GM18861 (cell line): ENCODE measurements around the gene SPOUT1.
A peak's percentile ranks its signal among the peaks of the same experiment; 100 is the strongest.

Experiments used
- ATAC-seq: cut with Tn5 transposase; IDR thresholded peaks from one replicate; pipeline ENCODE4 v1.9.1; 2021; ENCODE audit not compliant: unreplicated experiment

Gene SPOUT1

DNA sequence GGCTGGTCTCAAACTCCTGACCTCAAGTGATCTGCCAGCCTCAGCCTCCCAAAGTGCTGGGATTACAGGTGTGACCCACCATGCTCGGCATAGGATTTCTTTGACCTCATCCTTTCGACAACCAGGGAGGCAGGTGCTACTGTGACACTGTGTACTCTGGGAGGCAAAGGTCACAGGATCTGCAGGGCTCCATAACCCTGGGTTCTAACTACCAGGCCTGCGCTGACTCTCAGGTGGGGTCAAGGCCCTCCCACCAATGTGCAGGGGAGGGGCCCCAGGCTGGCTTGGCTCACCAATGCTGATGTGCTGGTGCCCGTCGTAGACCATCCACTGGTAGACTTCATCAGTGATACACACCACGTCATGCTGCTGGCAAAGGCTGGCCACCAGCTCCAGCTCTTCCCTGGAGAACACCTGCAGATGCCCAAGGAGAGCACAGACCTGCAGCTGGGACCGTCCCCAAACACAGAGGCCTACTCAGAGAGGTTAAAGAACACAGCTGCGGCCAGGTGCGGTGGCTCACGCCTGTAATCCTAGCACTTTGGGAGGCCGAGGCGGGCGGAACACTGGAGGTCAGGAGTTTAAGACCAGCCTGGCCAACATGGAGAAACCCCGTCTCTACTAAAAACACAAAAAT is 7.0 kb upstream of the SPOUT1 start:
- no peak for ATAC-seq

DNA sequence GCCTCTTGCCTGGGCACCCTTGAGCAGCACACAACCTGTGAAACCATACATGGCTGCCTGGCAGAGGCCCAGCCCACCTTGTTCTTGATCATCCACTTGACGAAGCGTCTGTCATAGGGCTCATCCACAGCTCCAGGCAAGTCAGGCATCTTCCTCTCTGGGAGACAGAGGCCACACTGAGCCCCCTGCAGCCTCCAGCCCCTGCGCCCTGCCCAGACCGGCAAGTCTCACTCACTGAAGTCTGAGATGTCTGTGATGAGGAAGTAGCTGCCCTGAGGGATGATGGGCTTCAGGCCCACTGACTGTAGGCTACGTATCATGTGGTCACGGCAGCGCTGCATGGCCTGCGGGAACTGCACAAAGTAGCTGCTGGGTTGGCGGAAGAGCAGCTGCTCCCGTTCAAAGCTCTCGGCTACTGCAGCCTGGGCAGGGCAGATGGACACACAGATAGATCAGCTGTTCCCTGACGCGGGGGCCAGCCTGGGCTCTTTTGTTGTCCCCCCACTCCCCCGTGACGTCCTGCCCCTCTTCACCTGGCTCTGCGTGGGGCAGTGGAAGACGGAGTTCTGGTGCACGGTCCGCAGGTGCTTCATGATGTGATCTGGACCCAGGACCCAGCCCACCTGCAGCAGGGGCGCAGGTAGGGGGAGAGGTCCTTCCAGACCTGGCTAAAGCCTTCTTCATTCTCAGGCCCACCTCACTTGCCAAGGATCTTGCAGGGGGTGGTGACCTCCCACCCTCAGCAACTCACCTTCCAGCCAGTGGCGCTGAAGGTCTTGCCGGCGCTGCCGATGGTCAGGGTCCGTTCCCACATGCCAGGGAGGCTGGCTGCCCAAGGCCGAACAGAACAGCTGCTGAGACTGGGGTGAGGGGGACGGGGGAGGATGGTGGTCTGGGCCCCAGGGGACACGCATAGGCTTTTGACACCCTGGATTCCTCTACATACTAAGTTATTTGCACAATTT is 5.9 kb upstream of the SPOUT1 start:
- no peak for ATAC-seq

DNA sequence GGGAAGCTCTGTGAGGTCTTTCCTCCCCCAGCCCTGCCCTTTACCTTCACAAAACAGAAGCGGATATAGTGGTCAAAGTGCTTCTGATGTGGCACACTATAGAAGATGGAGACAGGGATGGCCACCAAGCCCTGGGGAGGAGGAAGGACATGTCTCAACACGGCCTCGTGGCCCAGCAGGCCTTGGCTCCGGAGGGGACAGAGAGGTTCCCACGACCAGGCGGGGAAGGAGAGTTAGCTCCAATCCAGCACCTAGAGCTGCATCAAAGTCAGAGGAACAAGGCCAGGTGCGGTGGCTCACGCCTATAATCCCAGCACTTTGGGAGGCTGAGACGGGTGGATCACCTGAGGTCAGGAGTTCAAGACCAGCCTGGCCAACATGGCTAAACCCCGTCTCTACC is 4.1 kb upstream of the SPOUT1 start:
- ATAC-seq: no peak

DNA sequence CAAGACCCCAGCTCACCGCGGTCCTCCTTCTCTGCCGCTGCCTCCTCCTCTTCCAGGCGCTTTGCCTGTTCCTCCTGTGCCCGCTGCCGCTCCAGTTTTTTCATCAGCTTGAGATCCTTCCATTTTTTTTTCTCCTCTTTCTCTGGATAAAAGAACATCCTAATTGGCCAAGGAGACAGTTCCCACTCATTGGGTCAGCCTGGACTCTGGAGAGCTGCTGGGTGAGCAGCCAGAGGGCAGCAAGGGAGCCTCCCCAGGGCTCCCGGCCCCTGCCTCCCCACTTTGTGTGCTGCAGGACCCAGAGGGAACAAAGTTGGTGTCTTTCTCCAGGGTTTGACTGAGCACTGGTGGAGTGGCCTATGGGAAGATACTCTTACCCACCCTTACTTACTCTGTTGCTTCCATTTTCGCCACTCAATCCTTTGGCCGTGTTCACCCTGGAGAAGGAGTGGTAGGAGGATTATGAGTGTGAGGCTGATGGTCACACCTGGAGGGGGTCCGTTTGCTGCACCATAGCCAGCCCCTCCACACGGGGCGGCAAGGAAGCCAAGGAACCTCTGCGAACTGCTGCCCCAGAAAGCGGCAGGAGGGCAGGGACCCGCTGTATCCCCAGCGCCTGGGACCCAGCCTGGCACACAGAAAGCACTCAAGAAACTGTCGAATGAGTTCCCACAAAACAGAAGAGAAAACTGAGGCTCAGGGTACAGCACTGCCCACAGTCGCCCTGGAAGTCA is 708 bp downstream of the SPOUT1 start:
- no peak for ATAC-seq

DNA sequence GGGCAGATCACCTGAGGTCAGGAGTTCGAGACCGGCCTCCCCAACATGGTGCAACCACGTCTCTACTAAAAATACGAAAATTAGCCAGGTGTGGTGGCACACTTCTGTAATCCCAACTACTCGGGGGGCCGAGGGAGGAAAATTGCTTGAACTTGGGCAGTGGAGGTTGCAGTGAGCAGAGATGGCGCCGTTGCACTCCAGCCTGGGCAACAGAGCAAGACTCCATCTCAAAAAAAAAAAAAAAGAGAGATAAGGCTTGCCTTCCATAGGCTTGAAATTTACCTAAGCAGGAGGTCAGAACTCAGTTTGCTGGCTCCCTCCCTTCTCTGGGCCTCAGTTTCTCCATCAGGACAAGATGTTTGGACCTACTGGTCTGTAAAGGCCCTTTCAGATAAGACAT is 1.3 kb downstream of the SPOUT1 start:
- ATAC-seq: no peak

DNA sequence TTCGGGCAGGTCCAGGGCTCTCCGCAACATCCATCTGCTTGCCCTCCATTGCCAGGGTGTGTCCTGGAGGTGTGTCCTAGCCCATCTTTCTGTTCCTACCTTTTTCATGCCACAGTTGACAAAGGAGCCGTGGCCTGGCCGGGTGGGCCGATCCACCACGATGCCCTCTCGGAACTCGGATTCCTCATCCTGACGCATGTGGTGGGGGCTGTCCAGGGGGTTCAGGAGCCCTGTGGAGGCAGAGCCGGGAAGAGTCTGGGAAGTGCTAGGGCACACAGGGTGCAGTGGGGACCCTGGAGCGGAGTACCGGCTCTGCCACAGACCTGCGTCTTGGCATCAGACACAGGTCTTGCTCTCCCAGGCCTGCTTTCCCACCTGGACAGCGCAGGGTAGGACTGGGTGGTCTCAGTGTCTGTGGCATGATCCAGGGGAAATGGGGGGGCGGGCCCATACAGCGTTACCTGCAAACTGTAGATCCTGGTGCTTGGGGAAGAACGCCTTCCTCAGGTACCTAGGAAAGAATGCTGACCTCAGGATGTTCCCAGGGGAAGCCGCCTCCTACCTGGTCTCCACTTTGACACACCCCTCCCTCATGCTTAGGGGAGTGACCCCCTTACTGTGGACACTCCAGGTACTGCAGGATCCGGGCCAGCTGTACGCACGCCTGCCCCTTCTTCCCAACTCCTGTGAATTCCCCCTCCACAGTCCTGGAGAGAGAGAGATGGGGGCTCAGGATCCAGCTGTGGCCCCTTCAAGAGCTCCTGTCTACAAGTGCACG is 3.5 kb downstream of the SPOUT1 start:
- ATAC-seq: no peak

DNA sequence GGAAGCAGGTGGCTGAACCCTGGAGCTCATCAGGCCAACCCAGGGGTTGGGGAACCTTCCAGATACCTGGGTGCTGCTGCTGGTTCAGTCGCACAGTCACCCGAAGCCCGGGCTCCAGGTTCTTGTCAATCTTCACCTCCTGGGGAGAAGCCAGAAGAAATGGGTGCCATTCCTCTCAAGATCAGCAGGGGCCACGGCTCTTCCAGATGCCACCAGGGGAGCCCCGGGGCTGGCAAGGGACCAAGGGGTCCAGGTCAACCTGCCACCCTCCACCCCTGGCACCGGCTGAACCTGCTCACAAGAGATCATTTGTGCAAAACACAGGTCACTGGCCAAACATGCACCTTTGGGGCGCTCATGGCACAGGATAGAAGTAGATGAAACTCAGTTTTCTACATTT is 4.7 kb downstream of the SPOUT1 start:
- no peak for ATAC-seq

DNA sequence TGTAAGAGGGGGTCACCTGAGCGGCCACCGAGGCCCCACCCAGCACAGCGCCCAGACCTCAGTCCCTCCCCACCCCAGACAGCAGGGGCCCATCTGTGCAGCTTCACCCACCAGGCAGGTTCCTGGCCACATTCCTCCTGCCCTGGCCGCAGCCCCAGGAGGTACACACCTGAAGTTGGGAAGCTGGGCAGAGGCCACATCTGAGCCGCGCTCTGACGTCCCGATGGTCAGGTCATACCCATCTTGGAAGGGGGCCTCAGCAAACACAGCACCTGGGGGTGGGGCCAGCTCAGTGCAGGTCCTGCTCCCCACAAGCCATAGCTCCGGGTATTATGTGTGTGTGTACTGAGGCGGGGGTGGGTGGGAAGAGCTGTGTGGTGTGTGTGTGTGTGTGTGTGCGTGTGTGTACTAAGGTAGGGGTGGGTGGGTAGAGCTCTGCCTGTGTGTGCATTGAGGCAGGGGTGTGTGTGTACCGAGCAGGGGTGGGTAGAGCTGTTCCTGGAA is 5.6 kb downstream of the SPOUT1 start:
- ATAC-seq: no peak

DNA sequence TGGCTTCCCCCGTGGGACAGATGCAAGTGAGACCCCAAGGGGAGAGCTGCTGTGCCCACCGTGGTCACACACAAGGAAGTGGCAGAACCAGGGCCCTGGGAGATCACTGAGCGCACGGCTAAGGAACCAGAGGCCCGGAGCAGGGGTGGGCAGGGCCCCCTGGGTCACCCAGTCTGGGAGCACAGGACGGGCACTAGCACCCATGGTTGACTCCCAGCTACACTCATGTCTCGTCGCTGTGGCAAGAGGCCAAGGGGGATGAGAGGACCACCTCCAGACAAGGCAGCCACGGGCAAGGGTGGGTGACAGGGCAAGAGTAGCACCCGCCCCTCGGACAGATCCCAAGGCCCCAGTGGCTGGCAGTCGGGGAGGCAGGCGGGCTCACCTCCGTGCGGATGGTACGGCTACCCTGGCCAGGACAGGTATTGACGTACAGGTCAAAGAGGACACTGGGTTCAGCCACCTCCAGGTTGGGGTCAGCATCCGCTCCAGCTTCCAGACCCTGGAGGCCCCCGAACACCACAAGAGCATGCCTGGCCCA is 6.2 kb downstream of the SPOUT1 start:
- no peak for ATAC-seq

DNA sequence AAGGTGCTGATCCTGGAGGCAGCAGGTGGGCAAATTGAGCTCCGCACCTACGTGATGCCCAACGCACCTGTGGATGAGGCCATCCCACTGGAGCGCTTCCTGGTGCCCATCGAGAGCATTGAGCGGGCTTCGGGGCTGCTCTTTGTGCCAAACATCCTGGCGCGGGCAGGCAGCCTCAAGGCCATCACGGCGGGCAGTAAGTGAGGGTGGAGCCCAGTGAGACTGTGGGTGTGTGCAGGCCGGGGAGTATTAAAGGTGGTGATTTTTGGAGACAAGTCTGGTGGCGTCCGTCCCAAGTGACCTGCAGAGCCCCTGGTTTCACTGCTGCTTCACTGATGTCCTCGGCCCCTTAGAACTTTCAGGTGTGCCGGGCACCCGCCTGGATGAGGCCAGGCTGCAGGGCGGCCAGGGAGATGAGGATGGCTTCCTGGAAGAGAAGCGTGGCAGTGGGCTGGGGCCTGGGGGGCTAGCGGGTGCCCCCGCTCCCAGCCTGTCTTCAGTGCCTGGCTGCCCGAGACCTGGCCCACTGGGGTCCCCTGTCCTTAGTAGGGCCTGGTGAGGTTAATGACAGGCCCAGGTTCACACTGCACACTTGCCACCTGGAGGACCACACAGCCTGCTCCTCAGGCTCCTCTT is 7.1 kb downstream of the SPOUT1 start:
- no peak for ATAC-seq

DNA sequence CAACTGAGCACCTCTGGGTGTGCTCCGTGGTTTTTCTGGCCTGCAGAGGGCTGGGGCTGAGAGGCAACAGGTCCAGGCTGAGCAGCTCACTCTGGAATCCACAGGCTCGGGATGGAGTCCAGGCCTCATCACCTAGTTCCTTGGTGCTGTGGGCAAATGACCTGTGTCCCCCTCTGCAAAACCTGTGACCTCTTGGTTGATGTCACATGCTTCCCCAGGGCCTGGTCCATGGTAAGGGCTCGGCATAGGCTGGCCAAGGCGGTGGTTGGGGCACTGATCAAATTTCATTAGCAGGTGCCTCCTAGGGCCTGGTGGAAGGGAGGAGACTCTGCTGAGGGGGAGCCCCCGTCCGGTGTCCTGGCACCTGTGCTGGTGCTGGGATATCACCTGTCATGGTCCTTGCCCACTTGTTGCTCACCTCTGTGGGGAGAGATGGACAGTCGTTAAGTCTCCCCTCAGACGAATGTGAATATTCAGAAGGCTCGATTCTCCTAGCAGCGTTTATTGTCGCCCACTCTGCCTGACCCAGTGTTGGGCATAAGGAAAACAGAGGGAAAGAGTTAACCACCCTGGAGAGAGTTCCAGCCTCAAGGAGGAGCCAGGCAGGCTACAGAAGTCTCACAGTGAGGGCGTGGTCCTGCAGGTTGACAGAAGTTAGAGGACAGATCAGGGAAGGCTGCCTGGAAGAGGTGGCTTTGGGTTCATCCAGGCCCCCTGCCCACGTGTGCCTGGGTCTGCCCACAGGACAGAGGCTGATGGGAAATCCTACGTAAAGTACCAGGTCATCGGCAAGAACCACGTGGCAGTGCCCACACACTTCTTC is 7.8 kb downstream of the SPOUT1 start:
- no peak for ATAC-seq

DNA sequence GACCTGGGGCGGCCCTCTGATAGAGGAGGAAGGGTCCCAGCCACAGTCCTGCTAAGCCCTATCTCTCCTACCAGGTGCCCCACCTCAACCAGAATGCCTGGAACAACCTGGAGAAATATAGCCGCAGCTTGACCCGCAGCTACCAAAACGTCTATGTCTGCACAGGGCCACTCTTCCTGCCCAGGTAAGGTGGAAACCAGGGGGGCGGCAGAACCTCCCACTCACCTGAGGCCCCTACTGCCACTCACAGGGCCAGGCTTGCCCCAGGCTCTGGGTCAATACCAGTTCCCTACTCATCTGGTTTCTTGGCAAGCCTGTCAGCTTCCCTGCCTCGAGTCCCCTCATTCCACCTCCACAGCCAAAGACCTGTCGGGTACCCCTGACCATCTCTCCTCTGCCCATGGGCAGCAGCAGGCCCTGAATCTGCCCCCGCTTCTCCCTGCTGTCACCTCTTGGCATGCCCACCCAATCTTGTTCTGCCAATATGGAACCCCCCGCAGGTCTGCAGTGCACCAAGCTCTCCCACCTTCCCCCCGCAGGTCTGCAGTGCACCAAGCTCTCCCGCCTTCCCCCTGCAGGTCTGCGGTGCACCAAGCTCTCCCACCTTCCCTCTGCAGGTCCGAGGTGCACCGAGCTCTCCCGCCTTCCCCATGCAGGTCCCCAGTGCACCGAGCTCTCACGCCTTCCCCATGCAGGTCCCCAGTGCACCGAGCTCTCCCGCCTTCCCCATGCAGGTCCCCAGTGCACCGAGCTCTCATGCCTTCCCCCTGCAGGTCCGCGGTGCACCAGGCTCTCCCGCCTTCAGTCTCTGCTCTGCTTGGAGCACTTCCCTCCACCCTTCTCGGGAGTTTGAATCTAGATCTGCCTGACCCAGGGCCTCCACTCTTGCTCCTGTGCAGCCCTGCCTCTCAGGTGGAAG is 8.7 kb downstream of the SPOUT1 start:
- ATAC-seq: no peak

DNA sequence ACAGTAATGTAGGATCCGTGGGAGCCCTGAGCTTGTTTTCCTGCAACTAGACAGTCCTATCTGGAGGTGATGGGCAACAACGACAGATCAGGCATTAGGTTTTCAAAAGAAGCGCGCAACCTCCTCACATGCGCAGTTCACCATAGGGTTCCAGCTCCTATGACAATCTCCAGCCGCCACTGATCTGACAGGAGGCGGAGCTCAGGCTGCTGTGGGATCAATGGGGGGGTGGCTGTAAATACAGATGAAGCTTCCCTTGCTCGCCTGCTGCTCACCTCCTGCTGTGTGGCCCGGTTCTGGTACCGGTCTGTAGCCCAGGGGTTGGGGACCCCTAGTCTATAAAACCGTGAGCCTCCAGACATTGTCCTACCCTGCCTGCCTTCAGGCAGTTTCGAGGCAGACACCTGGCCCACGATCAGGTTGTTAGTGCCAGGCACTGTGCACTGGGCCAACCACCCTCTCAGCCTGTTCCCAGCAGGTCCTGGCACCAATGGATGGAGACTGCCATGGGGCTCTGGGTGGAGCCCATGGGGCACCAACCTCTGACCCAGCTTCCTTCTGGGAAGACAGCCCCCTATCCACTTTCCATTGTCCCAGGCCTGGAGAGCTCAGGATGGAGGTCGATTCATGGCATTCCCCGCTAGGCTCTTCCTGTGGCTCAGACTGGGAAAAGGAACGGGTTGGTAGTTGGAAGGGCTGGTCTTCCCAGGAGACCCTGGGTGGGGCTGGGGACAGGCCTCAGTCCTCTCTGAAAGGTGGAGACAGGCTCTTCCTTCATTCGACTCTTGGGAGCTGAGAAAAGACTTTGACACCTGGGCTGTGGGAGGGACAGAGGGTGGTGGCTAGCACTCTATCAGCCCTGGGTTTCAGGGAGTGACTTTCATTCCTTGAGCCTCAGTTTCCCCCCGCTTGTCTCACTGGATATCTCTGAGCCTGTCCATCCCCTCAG is 9.6 kb downstream of the SPOUT1 start:
- ATAC-seq: no peak

DNA sequence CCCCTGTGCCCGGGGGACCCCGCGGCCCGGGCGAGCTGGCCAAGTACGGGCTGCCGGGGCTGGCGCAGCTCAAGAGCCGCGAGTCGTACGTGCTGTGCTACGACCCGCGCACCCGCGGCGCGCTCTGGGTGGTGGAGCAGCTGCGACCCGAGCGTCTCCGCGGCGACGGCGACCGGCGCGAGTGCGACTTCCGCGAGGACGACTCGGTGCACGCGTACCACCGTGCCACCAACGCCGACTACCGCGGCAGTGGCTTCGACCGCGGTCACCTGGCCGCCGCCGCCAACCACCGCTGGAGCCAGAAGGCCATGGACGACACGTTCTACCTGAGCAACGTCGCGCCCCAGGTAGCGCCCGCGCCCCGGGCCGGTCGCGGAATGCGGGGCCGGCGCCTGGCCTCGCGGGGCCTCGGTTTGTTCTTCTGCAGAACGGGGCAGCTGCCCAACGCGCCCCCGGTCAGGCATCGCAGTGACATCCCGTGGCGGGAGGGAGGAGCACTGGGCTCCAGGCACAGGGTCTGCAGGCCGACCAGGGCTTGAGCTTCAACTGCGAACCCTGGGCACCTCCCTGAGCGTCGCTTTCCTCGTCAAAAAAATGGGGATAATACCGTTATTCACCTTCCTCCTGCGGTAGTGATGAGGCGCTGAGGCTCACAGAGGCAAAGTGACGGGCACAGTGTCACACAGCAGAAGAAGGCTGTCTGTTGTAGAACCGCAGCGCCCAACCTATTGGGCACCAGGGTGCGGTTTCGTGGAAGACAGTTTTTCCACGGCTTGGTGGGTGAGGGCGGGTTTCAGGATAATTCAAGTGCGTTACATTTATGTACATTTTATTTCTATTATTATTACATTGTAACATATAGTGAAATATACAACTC is 10.5 kb downstream of the SPOUT1 start:
- peak; percentile 15 for ATAC-seq

DNA sequence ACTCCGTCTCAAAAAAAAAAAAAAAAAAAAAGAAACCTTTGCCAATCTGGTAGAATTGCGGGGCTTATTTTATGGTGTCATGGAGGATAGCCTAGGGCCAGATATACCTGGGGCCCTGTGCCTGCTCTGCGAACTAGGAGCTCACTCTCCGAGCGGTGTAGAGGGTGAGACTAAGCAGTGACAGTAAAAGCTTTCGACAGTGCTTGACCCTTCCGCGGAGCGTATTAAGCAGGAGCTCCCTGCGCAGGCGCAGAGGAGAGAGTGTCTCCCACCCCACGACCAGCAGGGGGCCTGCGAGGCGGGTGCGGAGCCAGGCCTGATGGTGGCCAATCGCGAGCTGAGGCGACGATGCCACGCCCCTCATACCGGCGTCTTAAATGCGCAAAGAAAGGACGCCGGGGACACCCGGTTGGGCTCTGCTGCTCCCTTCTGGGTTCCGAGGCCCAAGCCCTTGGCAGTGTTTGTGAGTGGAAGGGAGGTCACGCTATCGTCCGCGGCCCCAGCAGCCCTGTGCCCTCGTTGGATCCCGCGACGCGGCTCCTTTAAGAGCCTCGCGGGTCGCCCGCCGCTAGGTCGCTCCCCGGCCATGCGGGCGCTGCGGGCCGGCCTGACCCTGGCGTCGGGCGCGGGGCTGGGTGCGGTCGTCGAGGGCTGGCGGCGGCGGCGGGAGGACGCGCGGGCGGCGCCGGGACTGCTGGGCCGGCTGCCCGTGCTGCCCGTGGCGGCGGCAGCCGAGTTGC is 11.3 kb downstream of the SPOUT1 start, which contains the start of gene ENDOG:
Gene ENDOG, plus strand, starts transcription at position 402 of the 740 bp plus-strand sequence. Its CDS starts 185 bp downstream, at position 587.
- peak; percentile 75 for ATAC-seq
